Prostate gland (tissue), 2 donors: ENCODE results near the gene FMNL1.

Experiments
- POLR2A ChIP-seq: fragments of 450-650 bp; IDR thresholded peaks from one replicate; pipeline ENCODE4 v1.6.1; 2016; ENCODE audit warnings: antibody characterized with exemption, mild to moderate bottlenecking
- POLR2AphosphoS5 ChIP-seq: sonication (generic); formaldehyde crosslinking; IDR thresholded peaks from one replicate; pipeline ENCODE4 v1.6.1; 2017; ENCODE audit warnings: antibody characterized with exemption
- TF ChIP-seq, protein P1 (sequence below), 4 experiments: fragments of 200-600 bp in 2 of 4; fragments of 450-650 bp in 2 of 4; sonication (generic) in 2 of 4; IDR thresholded peaks; 1 replicate in 3 of 4; 2 replicates in 1 of 4; pipeline ENCODE4 v1.5.1; 2016 to 2019; ENCODE audit warnings: antibody characterized with exemption in 4 of 4, mild to moderate bottlenecking in 2 of 4, moderate library complexity in 2 of 4

DNA sequence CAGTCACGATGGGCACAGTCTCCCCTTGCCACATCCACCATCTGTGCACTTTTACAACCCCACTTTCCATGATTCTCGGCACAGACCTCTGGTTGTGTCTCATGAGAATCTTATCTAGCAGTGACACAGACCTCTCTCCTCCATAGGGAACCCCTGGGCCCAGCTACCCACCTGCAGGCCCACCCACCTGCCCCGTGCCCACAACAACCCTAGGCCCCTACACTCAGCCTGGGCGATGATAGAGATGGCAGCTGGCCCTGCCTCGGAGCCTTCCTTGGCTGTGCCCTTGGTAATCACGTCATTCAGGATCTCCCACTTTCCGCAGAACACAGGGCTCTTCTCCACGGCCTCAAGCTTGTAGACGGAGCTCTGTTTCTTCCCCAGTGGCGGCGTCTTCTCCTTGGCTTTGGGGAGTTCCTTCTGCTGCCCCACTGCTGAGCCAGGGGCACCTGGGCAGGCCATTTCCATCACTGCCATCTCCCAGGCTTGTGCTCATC, 68.6 kb downstream of the FMNL1 start:
- TF ChIP-seq, protein P1, sequence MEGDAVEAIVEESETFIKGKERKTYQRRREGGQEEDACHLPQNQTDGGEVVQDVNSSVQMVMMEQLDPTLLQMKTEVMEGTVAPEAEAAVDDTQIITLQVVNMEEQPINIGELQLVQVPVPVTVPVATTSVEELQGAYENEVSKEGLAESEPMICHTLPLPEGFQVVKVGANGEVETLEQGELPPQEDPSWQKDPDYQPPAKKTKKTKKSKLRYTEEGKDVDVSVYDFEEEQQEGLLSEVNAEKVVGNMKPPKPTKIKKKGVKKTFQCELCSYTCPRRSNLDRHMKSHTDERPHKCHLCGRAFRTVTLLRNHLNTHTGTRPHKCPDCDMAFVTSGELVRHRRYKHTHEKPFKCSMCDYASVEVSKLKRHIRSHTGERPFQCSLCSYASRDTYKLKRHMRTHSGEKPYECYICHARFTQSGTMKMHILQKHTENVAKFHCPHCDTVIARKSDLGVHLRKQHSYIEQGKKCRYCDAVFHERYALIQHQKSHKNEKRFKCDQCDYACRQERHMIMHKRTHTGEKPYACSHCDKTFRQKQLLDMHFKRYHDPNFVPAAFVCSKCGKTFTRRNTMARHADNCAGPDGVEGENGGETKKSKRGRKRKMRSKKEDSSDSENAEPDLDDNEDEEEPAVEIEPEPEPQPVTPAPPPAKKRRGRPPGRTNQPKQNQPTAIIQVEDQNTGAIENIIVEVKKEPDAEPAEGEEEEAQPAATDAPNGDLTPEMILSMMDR (IDR thresholded peaks at IDR 0.05) = no peak
- no peak for TF ChIP-seq POLR2AphosphoS5
- no peak for TF ChIP-seq POLR2A
